ENCODE results near the gene FIBP.

GRCh38 chr11:65842144-65842543 lies 46.1 kb downstream of the FIBP start:
- TF ChIP-seq CTCF (IDR thresholded peaks at IDR 0.05) (no peak), POLR2AphosphoS5 (IDR thresholded peaks at IDR 0.05) (no peak), POLR2A (IDR thresholded peaks at IDR 0.05) (no peak), EP300 (IDR thresholded peaks at IDR 0.05; ENCODE audit: low read depth) (no peak)
